BE2C (cell line): ENCODE measurements around the gene PDSS2.
A peak's percentile ranks its signal among the peaks of the same experiment; 100 is the strongest.

Experiments
- DNase-seq: peaks from one replicate; pipeline ENCODE4 v3.0.0-alpha.2; 2020
- H3K27me3 ChIP-seq: fragments of 250-450 bp; sonication (Bioruptor Pico); 2 replicates; pipeline ENCODE4 v1.5.1; 2020; ENCODE audit warnings: mild to moderate bottlenecking
- H3K36me3 ChIP-seq: fragments of 250-450 bp; sonication (Bioruptor Pico); 2 replicates; pipeline ENCODE4 v1.5.1; 2020; ENCODE audit warnings: mild to moderate bottlenecking
- H3K4me1 ChIP-seq: fragments of 250-450 bp; sonication (Bioruptor Pico); 2 replicates; pipeline ENCODE4 v1.5.1; 2020
- H3K4me3 ChIP-seq: 2 replicates; pipeline ENCODE4 v1.5.1; 2011; ENCODE audit warnings: low read depth, low read length
- H3K9me3 ChIP-seq: fragments of 250-450 bp; sonication (Bioruptor Pico); 2 replicates; pipeline ENCODE4 v1.5.1; 2020
- CTCF ChIP-seq: IDR thresholded peaks from 2 replicates; pipeline ENCODE4 v1.5.1; 2012; ENCODE audit warnings: mild to moderate bottlenecking, low read depth, low read length

Gene PDSS2

GRCh38 chr6:107271208-107271790 lies 188.1 kb downstream of the PDSS2 start:
- H3K9me3 ChIP-seq = no peaks in the 10 kb centered on the region
- H3K4me1 ChIP-seq = peaks cover 3% of the 10 kb centered on the region; the same call in 1 of the 2 replicates
- no peaks in the 10 kb centered on the region for H3K36me3 ChIP-seq
- no peak for TF ChIP-seq CTCF
- no peak overlapping the region for H3K4me3 ChIP-seq
- DNase-seq = no peak
- no peaks in the 10 kb centered on the region for H3K27me3 ChIP-seq

GRCh38 chr6:107267634-107268033 lies 191.7 kb downstream of the PDSS2 start:
- Histone ChIP-seq H3K9me3 (no peaks in the 10 kb centered on the region), H3K27me3 (no peaks in the 10 kb centered on the region), H3K4me3 (no peak overlapping the region), H3K4me1 (peaks cover 5% of the 10 kb centered on the region; the same call in 1 of the 2 replicates), H3K36me3 (no peaks in the 10 kb centered on the region)
- TF ChIP-seq CTCF = no peak
- DNase-seq = no peak

- no peak for DNase-seq
- H3K9me3 ChIP-seq = no peaks in the 10 kb centered on the region
These were observed 192.4 kb downstream of the PDSS2 start for GRCh38 chr6:107267006-107267405.

GRCh38 chr6:107266563-107266962 lies 192.8 kb downstream of the PDSS2 start:
- Histone ChIP-seq H3K36me3 (no peaks in the 10 kb centered on the region), H3K9me3 (no peaks in the 10 kb centered on the region), H3K27me3 (no peaks in the 10 kb centered on the region), H3K4me3 (no peak overlapping the region), H3K4me1 (peaks cover 5% of the 10 kb centered on the region; the same call in 1 of the 2 replicates)
- DNase-seq = no peak
- TF ChIP-seq CTCF = no peak

More at GRCh38 chr6:107267006-107267405, 192.4 kb downstream of the PDSS2 start:
- peaks cover 5% of the 10 kb centered on the region; the same call in 1 of the 2 replicates for H3K4me1 ChIP-seq
- no peak overlapping the region for H3K4me3 ChIP-seq
- H3K36me3 ChIP-seq = no peaks in the 10 kb centered on the region
- no peaks in the 10 kb centered on the region for H3K27me3 ChIP-seq
- no peak for TF ChIP-seq CTCF

- peak; percentile 46 for DNase-seq
- no peak overlapping the region for H3K4me3 ChIP-seq
- H3K27me3 ChIP-seq = no peaks in the 10 kb centered on the region
- peaks cover 2% of the 10 kb centered on the region; the same call in 1 of the 2 replicates for H3K4me1 ChIP-seq
- no peak for TF ChIP-seq CTCF
- no peaks in the 10 kb centered on the region for H3K36me3 ChIP-seq
- no peaks in the 10 kb centered on the region; the same call in 1 of the 2 replicates for H3K9me3 ChIP-seq
These were observed 195.0 kb downstream of the PDSS2 start for GRCh38 chr6:107264357-107264840.

GRCh38 chr6:107259951-107260350 lies 199.4 kb downstream of the PDSS2 start:
- no peaks in the 10 kb centered on the region for H3K36me3 ChIP-seq
- no peak for DNase-seq
- no peak for TF ChIP-seq CTCF
- H3K27me3 ChIP-seq = no peaks in the 10 kb centered on the region
- no peaks in the 10 kb centered on the region; the same call in 1 of the 2 replicates for H3K9me3 ChIP-seq
- peaks cover 2% of the 10 kb centered on the region; the same call in 1 of the 2 replicates for H3K4me1 ChIP-seq
- H3K4me3 ChIP-seq = no peak overlapping the region
